Upper lobe of left lung (tissue), 4 donors: ENCODE data around the gene KIF5B.

Source experiments
- POLR2A ChIP-seq, 4 donors: fragments of 450-650 bp; IDR thresholded peaks; one replicate each; pipeline ENCODE4 v1.5.1; 2016 to 2017; ENCODE audit warnings: antibody characterized with exemption in 4 of 4, mild to moderate bottlenecking in 2 of 4
- POLR2AphosphoS5 ChIP-seq, 2 donors: sonication (generic); formaldehyde crosslinking; IDR thresholded peaks; one replicate each; pipeline ENCODE4 v1.5.1; 2017; ENCODE audit warnings: antibody characterized with exemption in 2 of 2
- TF ChIP-seq, protein P1 (sequence below), 6 experiments: fragments of 450-650 bp in 4 of 6; fragments of 200-600 bp in 2 of 6; sonication (generic) in 2 of 6; IDR thresholded peaks; one replicate each; pipeline ENCODE4 v1.5.1; 2016 to 2019; ENCODE audit warnings: antibody characterized with exemption in 6 of 6

DNA sequence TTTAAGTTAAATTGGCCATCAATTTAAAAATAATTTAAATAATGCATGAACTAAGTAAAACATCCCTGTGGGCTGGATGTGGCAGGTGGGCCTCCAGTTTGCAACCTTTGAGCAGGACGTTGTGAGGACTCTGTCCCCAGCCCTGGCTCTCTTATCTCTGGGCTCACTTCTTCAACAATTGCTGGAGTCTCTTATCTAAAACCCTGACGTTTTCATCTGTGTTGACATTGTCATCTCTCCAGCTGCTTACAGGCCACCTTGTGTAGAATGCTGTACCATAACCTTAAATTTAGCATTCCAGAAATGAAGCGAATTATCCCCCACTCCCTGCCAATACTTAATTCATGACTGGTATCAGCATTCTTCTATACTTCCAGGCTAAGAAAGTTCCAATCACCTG is 3.2 kb upstream of the KIF5B start:
- TF ChIP-seq POLR2AphosphoS5 (IDR thresholded peaks at IDR 0.05) = no peak
- no peak for TF ChIP-seq POLR2A (IDR thresholded peaks at IDR 0.05)
- TF ChIP-seq, protein P1, sequence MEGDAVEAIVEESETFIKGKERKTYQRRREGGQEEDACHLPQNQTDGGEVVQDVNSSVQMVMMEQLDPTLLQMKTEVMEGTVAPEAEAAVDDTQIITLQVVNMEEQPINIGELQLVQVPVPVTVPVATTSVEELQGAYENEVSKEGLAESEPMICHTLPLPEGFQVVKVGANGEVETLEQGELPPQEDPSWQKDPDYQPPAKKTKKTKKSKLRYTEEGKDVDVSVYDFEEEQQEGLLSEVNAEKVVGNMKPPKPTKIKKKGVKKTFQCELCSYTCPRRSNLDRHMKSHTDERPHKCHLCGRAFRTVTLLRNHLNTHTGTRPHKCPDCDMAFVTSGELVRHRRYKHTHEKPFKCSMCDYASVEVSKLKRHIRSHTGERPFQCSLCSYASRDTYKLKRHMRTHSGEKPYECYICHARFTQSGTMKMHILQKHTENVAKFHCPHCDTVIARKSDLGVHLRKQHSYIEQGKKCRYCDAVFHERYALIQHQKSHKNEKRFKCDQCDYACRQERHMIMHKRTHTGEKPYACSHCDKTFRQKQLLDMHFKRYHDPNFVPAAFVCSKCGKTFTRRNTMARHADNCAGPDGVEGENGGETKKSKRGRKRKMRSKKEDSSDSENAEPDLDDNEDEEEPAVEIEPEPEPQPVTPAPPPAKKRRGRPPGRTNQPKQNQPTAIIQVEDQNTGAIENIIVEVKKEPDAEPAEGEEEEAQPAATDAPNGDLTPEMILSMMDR (IDR thresholded peaks at IDR 0.05) = no peak
